Smooth muscle cell (in vitro differentiated cells): ENCODE measurements around the gene URAD. TPM values are rescaled to one million over a fixed set of nuclear protein-coding genes. Genes with fewer than 3 reads are reported as not detected.

Experiments used
- DNase-seq: peaks from one replicate; lab custom pipeline; 2025; ENCODE audit not compliant: unreplicated experiment; lab: John Stamatoyannopoulos, UW
- H2AFZ ChIP-seq: fragments of 200-600 bp; sonication (generic); 2 replicates; pipeline ENCODE4 v1.6.0; 2016; ENCODE audit warnings: antibody characterized with exemption, low read depth, mild to moderate bottlenecking
- H3F3A ChIP-seq: fragments of 200-600 bp; sonication (generic); 2 replicates; pipeline ENCODE4 v1.6.0; 2017; ENCODE audit warnings: antibody characterized with exemption, low read depth
- H3K27ac ChIP-seq: fragments of 200-600 bp; sonication (generic); 2 replicates; pipeline ENCODE4 v1.5.1; 2016; ENCODE audit warnings: low read depth, mild to moderate bottlenecking
- H3K27me3 ChIP-seq: fragments of 200-600 bp; sonication (generic); 2 replicates; pipeline ENCODE4 v1.6.1; 2016; ENCODE audit warnings: low read depth, mild to moderate bottlenecking
- H3K36me3 ChIP-seq: fragments of 200-600 bp; sonication (generic); 2 replicates; pipeline ENCODE4 v1.5.1; 2016; ENCODE audit warnings: low read depth
- H3K4me1 ChIP-seq: fragments of 200-600 bp; sonication (generic); 2 replicates; pipeline ENCODE4 v1.5.1; 2016; ENCODE audit warnings: low read depth
- H3K4me2 ChIP-seq: fragments of 200-600 bp; sonication (generic); 2 replicates; pipeline ENCODE4 v1.6.0; 2016; ENCODE audit warnings: mild to moderate bottlenecking
- H3K4me3 ChIP-seq: fragments of 200-600 bp; sonication (generic); 2 replicates; pipeline ENCODE4 v1.5.1; 2016; ENCODE audit warnings: mild to moderate bottlenecking
- H3K79me2 ChIP-seq: fragments of 200-600 bp; sonication (generic); 2 replicates; pipeline ENCODE4 v1.6.0; 2016; ENCODE audit warnings: low read depth, mild to moderate bottlenecking
- H3K9ac ChIP-seq: fragments of 200-600 bp; sonication (generic); 2 replicates; pipeline ENCODE4 v1.6.0; 2016; ENCODE audit warnings: low read depth
- H3K9me3 ChIP-seq: fragments of 200-600 bp; sonication (generic); replicated peaks from 2 replicates; pipeline ENCODE4 v1.5.1; 2016; ENCODE audit warnings: low read depth
- H4K20me1 ChIP-seq: fragments of 200-600 bp; sonication (generic); 2 replicates; pipeline ENCODE4 v1.6.0; 2016; ENCODE audit warnings: low read depth
- WGBS: methylation state at CpG from one replicate; pipeline ENCODE4 v1.1.7; 2016; ENCODE audit warnings: low lambda C conversion rate; 5-methylcytosine and 5-hydroxymethylcytosine counted together
- polyA plus RNA-seq: library from polyadenylated mRNA; unstranded; fragments of >200 nt; fragmentation: Nextera tagmentation; extraction: Ambion mirVana; gene quantifications from 2 replicates; pipeline ENCODE4 v1.2.1, GENCODE V29; 2016
- total RNA-seq: library from RNA; depleted of rRNA; stranded (reverse); fragments of >200 nt; gene quantifications from 2 replicates; pipeline ENCODE4 v1.2.3, GENCODE V29; 2014
- TF ChIP-seq, protein P1 (sequence below): fragments of 200-600 bp; sonication (generic); IDR thresholded peaks from 2 replicates; pipeline ENCODE4 v1.5.1; 2017; ENCODE audit warnings: borderline replicate concordance, mild to moderate bottlenecking, antibody characterized with exemption; ENCODE audit not compliant: insufficient read depth, poor library complexity, severe bottlenecking

Gene URAD
- total and polyA plus RNA-seq, 2 experiments from 2014 or later = not detected

- H3K4me2 ChIP-seq = peak overlapping the region; percentile 74
- peaks cover 98% of the 10 kb centered on the region for H3K27me3 ChIP-seq
- H3K79me2 ChIP-seq = no peaks in the 10 kb centered on the region
- no peak for DNase-seq
- no peak overlapping the region for H3K27ac ChIP-seq
- no peaks in the 10 kb centered on the region for H3F3A ChIP-seq
- H3K4me1 ChIP-seq = peaks cover 38% of the 10 kb centered on the region
- H3K9ac ChIP-seq = no peak overlapping the region
- H4K20me1 ChIP-seq = no peaks in the 10 kb centered on the region
- H3K36me3 ChIP-seq = no peaks in the 10 kb centered on the region
- no peaks in the 10 kb centered on the region for H3K9me3 ChIP-seq
- TF ChIP-seq, protein P1, sequence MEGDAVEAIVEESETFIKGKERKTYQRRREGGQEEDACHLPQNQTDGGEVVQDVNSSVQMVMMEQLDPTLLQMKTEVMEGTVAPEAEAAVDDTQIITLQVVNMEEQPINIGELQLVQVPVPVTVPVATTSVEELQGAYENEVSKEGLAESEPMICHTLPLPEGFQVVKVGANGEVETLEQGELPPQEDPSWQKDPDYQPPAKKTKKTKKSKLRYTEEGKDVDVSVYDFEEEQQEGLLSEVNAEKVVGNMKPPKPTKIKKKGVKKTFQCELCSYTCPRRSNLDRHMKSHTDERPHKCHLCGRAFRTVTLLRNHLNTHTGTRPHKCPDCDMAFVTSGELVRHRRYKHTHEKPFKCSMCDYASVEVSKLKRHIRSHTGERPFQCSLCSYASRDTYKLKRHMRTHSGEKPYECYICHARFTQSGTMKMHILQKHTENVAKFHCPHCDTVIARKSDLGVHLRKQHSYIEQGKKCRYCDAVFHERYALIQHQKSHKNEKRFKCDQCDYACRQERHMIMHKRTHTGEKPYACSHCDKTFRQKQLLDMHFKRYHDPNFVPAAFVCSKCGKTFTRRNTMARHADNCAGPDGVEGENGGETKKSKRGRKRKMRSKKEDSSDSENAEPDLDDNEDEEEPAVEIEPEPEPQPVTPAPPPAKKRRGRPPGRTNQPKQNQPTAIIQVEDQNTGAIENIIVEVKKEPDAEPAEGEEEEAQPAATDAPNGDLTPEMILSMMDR = no peak
- under 1% methylated on average over 25 of the region's 38 CpGs for WGBS
- peak overlapping the region; percentile 43 for H3K4me3 ChIP-seq
- no peak overlapping the region for H2AFZ ChIP-seq
Observed at GRCh38 chr13:27966641-27967202, 21.8 kb downstream of the URAD start.

DNA sequence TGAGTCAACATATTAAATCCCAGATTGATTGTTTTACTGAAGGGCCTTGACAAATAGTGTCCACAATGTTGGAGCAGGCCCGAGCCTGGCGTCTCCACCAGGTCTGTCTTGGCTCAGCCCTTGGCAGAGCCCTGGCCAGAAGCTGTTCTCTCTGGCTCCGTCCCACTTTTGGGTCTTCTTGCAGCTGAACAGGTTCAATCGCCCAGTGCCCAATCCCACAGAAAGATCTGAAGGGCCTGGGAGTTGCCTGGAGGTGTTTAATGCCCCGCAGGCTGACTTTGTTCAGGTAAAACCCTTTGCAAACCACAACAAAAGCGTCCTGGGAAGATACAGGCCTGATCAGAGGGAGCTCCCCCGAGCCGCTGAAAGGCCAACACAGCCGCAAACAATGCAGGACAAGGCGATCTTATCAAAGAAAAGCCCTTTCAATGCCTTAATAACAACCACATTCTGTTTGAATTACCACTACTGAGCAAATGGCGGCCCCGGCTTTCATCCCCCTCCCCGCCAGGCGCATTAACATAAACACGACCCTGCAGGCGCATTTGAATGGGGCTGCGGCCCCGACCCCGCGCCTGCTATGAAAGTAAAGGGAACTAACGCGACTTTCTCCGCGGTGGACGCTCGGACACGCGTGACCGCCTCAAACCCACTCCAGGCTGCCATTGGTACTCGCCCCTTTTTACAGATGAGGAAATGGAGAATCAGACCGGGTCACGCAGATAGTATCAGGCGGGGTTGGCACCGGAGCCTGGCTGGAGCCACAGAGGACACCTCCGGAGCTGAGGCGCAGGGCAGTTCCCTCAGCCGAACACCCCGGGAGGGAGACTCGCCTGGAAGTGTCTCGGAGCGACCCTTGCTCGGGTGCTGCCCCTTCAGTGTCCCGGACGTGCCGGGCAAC is 22.5 kb downstream of the URAD start:
- Histone ChIP-seq H3K4me3 (peak overlapping the region; percentile 43), H3K27ac (no peak overlapping the region), H2AFZ (no peak overlapping the region), H3K9ac (no peak overlapping the region), H3F3A (no peaks in the 10 kb centered on the region), H3K4me2 (peak overlapping the region; percentile 74), H3K79me2 (no peaks in the 10 kb centered on the region), H3K36me3 (no peaks in the 10 kb centered on the region), H4K20me1 (no peaks in the 10 kb centered on the region), H3K9me3 (no peaks in the 10 kb centered on the region), H3K27me3 (peaks cover 98% of the 10 kb centered on the region), H3K4me1 (peaks cover 34% of the 10 kb centered on the region)
- TF ChIP-seq, protein P1 = no peak
- WGBS = 3% methylated on average over 45 of the region's 45 CpGs
- DNase-seq = no peak

DNA sequence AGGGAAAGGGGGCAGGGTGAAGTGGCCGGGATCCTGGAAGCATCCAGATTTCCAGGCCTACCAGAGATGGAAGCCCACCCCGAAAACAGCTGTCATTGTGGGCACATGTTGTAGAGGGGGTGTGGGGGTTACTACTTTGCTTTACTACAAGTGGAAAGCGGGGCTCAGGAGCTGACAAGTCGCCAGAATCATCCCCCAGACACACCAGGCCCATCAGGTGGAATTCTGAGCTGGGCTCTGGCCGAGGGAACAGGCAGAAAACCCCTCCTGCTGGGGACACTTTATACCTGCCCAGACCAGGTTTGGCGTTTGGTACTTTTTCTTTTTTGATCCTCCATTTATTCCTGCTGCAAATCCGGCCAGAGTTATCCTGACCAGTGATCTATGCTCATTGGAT is 23.2 kb downstream of the URAD start:
- WGBS = 59% methylated on average over 7 of the region's 7 CpGs
- no peak overlapping the region for H3K9ac ChIP-seq
- peak overlapping the region; percentile 43 for H3K4me3 ChIP-seq
- H3K27ac ChIP-seq = no peak overlapping the region
- no peak overlapping the region for H2AFZ ChIP-seq
- H3K4me1 ChIP-seq = peaks cover 33% of the 10 kb centered on the region
- no peaks in the 10 kb centered on the region for H3K9me3 ChIP-seq
- no peaks in the 10 kb centered on the region for H3K36me3 ChIP-seq
- H4K20me1 ChIP-seq = no peaks in the 10 kb centered on the region
- H3K27me3 ChIP-seq = peaks cover 98% of the 10 kb centered on the region
- H3K4me2 ChIP-seq = no peak overlapping the region
- TF ChIP-seq, protein P1 = no peak
- no peaks in the 10 kb centered on the region for H3F3A ChIP-seq
- H3K79me2 ChIP-seq = no peaks in the 10 kb centered on the region
- DNase-seq = no peak
